ACHN (cell line): Measurements from ENCODE around the gene PPP3CA.

Experiments
- DNase-seq: peaks from one replicate; pipeline ENCODE4 v3.0.0-alpha.2; 2015
- in situ Hi-C: cut with HindIII; loops from 2 replicates; pipeline ENCODE4 v1.10.0; 2017; ENCODE audit warnings: low sequenced_read_pairs, low pct_ligation_motif_present, low pct_unique_long_range_greater_than_20kb

PPP3CA gene

DNA sequence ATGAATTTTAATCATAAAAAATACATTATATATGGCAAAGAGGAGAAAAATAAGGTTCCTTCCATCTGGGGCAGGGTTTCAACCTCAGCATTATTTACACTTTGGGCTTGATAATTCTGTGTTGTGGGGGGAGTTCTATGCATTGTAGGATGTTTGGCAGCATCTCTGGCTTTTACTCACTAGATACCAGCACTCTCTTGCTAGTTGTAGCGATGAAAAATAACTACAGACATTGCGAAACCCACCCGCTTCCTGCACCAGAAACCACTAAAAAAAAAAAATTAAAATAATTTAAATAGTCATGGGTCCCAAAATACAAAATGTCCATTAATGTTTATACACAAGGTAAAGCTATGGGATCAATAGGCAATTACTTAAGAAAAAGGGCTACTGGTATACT, 52.7 kb downstream of the PPP3CA start:
- in situ Hi-C loops = no loop called here

DNA sequence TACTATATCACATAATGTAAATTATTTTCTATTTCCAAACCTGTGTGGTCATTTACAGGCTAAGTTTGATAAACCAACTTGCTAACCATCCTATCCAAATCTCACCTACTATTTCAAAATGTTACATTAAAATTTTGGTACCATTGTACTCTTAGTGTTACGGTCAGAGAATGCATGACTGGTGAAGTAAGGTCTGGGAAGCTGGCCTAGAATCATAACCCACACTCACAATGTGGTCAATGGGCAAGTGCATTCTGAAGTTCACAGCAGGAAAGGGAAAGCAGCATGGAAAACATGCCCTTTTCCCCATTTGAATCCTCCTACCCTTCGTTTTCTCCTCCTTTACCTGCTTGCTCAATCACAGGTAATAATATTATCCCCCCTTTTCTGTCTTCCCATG, 54.4 kb downstream of the PPP3CA start:
- DNase-seq = no peak
- in situ Hi-C loops = no loop called here

More for the DNA sequence above, 52.7 kb downstream of the PPP3CA start:
- DNase-seq = no peak

DNA sequence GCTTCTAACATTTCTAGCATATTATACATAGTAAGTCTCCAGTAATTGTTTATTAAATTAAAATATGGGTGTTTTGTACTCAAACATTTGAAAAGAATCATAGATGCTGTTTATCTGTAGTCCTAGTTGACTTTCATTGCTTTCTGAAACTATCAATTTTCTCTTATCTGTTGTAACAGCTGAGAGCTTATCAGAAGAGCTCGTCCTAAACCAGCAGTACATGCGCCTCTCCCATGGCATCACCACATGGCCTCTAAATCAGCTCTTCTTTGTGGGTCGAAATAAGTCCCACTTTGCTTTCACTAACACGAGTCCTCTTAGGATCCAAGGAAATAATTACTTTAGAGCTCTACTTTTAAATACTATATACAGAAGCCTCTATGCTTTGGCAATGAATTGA, 55.1 kb downstream of the PPP3CA start:
- DNase-seq = no peak
- in situ Hi-C loops = no loop called here

GRCh38 chr4:101291198-101291597, 56.1 kb downstream of the PPP3CA start:
- in situ Hi-C loops = no loop called here
- no peak for DNase-seq

DNA sequence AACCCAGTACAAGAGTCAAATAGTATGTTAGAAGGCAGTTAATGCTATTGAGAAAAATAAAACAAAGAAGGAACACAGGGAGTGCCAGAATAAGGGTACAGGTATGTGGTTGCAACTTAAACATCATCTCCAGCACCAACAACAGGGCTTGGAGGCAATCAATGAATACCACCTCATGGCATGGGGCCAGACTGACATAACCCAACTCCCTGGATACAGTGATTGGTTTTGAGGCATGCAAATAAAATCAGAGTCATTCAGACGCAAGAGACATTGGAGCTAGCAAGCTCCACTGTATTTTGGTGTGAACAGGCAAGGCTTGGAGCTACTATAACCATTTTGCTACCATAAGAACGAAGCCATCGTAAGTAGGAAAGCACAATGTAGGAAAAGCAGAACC, 56.7 kb downstream of the PPP3CA start:
- in situ Hi-C loops = no loop called here
- peak; percentile 26 for DNase-seq

DNA sequence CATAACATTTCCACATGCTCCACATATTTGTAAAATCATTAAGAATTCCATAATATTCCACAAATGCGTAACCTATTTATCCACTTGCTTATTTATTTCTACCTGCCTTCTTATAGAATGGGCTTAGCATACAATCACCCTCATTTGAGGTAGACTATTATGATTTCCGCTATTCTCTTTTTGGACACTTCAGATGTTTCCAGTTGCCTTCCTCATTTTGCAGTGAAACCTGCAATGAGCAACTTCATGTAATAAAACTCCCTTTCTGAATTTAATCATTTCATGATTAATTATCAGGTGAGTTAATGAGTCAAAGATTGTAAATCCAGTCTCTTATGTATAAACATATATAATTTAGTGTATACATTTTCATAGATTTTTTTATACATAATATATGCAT, 58.0 kb downstream of the PPP3CA start:
- in situ Hi-C loops = no loop called here
- no peak for DNase-seq

GRCh38 chr4:101288365-101289145, 58.8 kb downstream of the PPP3CA start:
- DNase-seq = no peak

DNA sequence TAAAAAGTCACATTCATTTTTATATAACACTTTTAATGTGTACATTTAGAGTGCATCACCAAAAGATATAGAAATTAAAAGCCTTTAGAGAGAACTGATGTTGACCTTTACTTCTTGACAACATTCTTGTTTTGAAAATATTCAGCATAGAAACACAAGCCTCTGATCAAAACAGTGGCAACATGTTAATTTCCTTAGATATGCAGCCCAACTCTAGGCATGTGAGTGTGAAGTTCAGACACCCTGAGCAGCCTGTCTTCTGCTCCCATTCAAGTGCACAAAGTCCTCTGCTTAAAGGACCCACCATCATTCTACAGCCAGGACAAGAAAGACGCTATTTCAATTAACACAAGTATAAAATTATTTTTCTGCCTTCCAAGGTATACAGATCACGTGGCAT, 60.0 kb downstream of the PPP3CA start:
- no peak for DNase-seq
- in situ Hi-C loops = no loop called here

More at GRCh38 chr4:101288365-101289145, 58.8 kb downstream of the PPP3CA start:
- in situ Hi-C loops = no loop called here

- in situ Hi-C loops = no loop called here
- no peak for DNase-seq
Observed at GRCh38 chr4:101286663-101287062, 60.7 kb downstream of the PPP3CA start.

GRCh38 chr4:101285985-101286384, 61.3 kb downstream of the PPP3CA start:
- in situ Hi-C loops = no loop called here
- DNase-seq = no peak

DNA sequence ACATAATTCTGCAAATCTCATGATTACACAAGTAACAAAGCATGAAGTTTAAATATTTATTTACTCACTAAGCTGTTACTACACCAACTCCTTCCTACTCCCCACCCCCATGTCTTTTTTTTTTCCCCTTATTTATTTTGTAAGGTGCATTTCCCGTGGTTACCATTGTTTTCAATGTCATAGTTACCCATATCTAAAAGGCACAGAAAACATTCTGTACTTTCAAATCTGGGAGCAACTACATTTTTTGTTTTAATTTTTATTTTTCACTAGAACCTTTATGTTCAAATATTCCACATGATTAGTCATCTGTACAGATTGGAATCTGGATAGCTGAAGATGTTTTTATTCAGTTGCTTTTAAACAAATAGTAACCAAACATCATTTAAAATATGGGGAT, 62.8 kb downstream of the PPP3CA start:
- DNase-seq = no peak
- in situ Hi-C loops = no loop called here

DNA sequence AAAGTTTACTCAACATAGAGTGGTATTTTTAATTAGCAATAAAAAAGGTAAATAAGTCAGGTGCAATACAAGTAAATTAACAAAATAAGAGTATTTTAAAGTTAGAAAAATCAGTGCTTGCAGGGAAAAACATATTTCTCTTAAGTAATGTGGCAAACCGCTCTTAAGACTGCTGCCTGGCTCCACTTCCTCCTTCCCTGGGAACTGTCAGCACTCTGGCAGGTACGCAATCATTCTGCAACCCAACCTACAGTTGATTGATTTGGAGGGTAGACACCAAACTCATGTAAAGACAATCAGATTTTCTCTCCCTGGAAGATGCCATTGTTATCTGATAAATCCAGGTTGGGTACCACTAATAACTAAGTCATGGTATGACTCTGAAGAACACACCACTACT, 63.9 kb downstream of the PPP3CA start:
- in situ Hi-C loops = no loop called here
- DNase-seq = no peak

DNA sequence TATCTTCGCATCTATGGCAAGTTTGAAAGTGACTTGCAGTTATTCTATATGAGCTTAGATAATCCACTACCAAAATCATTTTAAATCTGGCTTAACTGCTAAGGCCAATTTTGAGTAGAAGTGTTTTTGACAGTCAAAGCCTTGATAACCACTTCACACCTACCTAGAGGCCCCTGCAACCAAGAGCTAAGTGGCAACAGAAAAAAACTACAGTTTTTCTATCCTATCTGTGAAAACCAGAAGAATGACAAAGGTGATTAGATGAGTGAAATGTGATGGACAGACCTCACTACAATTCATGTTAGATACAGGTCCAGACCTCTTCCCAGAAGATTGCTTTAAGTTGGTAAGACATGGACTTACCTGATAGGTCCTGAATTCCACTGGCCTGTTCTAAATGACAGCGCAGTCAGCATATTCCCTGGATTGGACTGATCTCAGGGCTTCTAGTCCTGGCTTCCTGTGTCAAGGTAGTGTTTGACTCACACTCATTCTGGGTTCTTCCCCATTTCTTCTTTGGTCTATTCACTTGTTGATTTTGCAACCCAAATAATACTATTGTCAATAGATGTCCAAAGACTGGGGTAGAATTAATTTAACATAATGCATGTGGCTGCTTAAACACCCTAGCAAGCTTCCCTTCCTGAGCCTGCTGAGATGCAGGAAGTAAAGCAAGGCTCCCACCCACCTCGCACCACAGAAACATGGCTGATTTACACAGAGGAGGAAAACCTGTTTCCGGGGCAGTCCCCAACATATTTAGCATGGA, 65.1 kb downstream of the PPP3CA start:
- no peak for DNase-seq
- in situ Hi-C loops = no loop called here

DNA sequence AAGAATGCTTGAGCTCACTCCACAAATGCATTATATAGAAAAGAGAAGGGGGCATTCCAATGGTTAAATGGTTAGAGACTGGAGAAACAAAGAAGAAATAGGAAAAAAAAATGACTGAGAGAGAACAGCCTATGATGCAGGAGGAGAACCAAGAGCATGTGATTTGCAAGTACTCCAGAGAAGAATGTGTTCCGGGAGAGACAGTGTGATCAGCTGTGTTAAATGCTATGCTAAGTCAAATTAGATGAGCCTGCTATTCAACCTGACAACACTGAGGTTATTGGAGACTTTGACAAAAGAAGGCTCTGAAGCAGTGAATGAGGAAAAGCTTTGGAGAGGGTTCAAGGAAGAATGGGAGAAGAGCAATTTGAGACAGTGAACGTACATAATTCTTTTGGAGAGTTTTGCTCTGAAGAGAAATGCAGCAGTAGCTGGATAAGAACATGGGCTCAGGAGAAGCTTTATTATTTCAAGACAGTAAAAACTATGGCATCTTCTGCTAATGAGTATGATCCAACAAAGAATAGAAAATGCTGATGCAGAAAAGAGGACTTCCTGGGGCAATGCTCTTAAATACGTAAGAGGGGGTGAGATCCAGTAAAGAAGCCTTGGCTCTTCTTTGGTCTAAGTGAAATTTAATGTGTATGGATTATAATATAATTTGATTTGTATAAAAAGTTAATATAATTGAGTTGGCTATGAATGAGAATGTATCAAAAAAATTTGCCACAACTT, 66.3 kb downstream of the PPP3CA start:
- in situ Hi-C loops = no loop called here
- no peak for DNase-seq

GRCh38 chr4:101279377-101279871, 67.9 kb downstream of the PPP3CA start:
- in situ Hi-C loops = no loop called here
- no peak for DNase-seq

DNA sequence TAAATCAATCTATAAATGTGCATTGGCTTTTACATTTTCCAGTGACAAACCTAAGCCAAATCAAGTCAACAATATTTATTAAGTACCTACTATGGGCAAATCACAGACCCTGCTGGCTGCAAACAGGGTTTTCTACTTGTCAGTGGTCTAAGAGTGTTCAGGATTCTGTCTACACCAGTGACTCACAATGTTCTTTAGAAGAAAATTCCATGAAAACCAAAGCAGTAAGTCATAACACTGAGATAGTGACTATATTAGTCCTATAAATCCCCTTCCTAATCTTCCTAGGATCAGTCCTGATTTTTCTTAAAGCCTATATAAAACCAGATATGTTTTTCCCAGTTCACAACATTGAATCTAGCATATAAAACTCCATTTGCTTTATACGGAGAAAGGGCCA, 69.7 kb downstream of the PPP3CA start:
- peak; percentile 10 for DNase-seq
- in situ Hi-C loops = no loop called here

DNA sequence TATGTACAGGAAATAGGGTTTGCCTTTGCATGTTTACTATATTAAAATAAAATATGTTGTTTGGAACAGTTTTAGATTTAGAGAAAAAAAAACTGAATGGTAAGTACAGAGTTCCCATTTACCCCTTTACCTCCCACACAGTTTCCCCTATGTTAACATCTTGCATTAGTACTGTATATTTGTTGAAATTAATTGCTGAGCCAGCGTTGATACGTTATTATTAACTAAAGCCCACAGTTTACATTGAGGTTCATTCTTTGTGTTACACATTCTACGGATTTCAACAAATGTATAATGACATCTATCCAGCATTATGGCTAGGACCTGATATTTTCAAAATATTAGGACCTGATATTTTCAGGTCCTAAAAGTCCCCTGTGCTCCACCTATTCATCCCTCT, 70.7 kb downstream of the PPP3CA start:
- in situ Hi-C loops = no loop called here
- DNase-seq = no peak

DNA sequence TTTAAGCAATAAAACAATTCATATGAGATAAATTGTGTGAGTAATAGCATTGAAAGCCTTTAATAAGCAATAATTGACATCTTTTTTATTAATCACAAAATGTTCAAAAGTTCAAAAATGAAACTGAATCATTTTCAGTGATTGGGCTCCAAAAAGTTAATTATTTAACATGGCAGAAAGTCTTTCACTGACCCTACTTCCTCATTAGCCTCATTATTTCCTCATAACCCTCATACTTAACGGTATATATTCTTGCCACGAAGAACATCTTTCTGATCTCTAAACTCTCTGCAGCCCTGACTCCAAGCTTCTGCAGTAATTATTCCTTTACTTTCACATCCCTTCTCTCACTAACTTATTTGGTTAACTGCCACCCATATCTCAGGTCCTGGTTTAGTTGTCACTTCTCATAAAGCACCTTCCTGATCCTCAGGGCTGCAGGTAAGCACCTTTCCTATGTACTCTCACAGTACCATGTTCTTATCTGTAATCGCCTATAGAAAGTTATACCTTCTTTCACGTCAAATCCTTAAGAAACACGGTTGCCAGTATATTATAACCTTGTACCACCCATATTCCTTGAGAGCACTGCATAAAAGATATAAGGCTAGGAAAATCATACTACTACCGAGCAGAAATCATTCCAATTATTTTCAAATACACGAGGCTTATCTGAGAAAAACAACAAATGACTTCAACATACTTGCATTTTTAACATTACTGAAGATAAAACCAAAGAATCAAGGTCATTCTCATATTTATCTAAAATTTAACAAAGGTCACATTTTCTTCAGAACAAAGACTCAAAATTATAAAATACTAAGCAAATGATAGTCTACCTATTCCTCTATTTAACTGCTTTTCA, 72.2 kb downstream of the PPP3CA start:
- in situ Hi-C loops = no loop called here
- DNase-seq = no peak
